NK-92 treated with Interleukin-12 subunit alpha and Interleukin-12 subunit beta, amount 100 ng/mL, for 24 hours (cell line): ENCODE results near the gene ATP8A2.

Experiments
- DNase-seq: peaks from one replicate; lab custom pipeline; 2025; lab: John Stamatoyannopoulos, UW

Gene ATP8A2

DNA sequence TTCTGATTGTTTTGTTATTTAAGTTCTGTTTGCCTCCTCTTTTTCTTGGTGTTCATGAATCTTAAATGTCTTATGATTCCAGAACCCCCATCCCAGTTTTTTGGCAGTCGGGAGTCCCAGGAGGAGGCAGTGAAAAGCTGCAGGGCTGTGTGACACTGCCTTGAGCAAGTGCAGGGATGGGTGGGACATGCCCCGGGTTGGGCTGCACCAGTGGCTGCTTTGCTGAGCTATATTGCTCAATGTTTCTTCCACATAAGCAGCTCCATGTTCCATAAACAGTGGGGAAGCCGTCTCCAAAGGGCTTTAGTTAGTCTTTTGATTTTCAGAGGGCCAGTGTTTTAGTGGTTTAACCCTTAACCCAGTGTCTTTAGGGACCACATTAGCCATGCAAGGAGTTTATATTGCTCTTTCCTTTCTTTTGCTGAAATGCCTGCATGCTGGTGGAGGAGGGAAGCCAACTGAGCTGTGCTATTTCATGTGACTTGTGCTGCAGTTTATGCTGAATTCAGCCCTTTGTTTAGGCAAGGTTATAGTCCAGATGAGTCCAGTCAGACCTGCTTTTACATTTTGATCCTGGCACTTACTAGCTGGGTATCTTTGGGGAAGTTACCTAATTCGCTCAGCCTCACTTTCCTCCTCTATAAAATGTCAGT lies 13.1 kb downstream of the ATP8A2 start:
- no peak for DNase-seq

DNA sequence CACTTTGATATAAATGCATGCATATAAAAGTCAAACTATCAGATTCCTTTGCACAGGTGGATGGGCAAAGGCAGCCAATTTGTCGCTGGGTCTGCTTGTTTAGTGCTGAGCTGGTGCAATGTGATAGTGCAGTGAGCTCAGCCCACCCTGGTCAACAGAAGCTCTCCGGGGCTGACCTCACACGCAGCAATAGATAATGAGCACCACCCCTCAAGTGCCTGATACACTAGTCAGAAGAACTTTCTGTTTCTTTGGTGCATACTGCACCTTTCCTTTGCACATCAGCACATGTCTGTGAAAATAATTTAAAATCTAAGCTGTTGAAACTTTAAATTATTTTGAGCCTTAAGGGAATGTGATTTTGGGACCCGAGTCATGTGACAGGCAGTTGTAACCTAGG lies 20.2 kb downstream of the ATP8A2 start:
- DNase-seq: no peak

DNA sequence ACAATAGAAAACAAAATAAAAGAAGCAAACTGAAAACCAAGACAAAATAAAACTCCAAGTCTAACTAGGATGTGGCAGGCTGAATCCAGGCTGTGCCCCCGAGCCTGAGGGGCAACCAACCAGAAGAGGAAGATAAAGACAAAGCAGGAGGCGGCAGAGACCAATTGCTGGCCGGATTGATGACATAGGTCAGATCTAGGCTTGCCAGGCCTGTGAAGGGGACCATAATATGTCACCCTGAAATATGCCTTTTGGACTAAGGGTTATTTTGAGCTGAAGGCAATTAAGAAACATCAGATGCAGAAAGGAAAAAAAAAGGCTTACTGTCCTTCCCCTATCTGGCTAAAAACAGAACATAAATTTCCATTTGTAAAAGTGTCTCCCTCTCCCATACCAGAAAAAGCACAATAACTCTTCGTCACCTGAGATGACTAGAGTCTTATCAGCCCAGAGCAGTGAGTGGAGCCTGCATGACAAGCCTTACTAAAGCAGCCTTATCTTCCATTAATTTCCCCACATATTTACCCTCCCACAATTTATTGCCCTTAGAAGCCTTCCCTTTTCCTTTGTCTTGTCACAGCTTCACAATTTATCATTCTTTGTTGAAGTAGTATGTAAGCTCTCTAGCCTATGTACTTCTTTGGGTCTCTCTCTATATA lies 22.8 kb downstream of the ATP8A2 start:
- DNase-seq: no peak

DNA sequence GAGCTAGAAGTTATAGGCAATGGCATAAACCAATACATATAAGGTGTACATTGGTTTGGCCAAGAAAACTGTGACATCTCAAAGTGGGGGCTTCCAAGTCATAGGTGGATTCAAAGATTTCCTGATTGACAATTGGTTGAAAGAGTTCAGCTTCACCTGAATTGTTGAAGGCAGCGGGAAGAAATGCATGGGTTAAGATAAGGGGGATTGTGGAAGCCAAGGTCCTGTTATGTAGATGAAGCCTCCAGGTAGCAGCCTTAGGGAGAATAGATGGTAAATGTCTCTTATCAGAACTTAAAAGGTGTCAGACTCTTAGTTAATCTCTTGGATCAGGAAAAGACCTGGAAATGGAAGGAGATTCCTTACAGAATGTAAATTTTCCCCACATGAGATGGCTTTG lies 26.0 kb downstream of the ATP8A2 start:
- no peak for DNase-seq

DNA sequence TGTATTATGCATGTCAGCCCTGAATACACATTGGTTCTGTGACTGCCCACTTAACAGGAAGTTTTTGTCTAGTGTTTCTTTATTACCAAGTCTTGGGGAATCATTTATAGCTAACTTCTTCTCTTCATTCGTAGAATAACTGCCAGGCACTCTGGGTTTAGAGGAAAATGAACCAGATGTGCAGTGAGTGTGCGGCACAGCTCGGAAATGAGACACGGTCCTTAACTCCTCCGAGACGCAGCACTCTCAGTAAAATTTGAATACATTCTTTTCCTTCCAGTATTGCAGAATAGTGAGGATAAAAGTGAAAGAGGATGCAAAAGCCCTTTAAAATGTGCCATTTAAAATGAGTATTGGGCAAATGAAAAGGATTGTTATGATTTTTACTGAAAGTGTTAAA lies 29.2 kb downstream of the ATP8A2 start:
- no peak for DNase-seq

DNA sequence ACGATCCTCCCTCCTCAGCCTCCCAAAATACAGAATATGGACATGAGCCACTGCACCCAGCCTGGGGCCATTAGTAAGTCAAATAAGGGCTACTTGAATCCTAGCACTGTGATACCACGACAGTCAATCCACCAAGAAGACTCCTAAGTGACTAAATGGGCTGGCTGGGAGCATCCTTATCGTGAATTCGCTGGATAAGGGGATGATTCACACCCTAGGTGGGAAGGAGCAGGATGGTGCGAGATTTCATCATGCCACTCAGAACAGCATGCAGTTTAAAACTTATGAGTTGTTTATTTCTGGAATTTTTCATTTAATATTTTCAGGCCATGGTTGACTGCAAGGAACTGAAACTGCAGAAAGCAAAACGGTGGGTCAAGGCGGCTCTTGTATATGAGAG lies 30.2 kb downstream of the ATP8A2 start:
- DNase-seq: no peak

DNA sequence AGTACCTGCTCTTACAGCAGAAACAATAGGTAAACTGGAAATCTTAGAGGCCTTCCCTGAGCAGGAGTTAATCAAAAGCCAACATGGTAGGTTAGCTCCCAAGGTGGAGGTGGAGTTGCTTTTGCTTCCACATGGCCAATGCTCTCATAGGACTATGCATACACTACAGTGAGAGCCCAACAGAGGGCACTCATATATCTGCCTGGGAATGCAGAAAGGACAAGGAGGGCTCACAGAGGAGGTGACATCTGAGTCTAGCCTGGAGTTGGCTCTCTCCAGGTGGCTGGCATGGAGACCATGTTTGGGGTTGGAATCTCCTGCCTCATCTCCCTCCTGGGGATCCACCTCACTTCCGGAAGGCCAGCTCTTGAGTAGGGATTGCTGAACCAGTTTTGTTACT lies 34.6 kb downstream of the ATP8A2 start:
- DNase-seq: no peak

DNA sequence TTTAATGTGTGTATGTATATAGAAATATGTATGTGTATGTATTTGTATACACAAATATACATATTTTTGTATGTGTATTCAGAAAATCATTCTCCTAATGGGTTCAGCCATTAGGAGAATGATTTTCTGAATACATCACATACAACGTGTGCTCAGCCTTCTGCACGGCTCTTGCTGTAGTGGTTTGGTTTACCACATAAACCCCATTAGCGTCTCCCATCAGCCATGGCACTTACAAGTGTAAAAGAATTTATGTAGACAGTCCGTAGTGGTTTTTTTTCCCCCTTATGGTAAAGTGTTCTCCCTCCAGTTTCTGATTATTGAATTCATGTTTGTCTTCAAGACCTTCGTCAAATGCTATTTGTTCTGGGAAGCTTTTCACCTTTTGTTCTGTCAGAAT lies 38.2 kb downstream of the ATP8A2 start:
- DNase-seq: no peak

DNA sequence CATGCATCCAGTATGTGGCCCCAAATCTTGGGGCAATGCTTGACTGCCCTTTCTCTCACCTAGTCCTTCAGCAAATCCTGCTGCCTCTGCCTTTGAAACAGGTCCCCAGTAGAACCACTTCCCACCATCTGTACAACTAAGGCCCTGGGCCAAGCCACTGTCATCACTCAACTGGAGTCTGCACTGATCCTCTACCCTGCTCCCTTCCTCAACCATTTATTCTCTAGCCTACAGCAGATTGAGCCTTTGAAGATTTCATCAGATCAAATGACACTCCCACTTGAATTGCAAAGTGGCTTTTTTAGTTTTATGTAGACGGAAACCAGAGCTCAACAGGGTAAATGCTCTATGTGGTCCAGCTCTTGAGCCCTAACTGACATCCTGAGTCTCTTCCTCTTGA lies 43.5 kb downstream of the ATP8A2 start:
- DNase-seq: no peak

DNA sequence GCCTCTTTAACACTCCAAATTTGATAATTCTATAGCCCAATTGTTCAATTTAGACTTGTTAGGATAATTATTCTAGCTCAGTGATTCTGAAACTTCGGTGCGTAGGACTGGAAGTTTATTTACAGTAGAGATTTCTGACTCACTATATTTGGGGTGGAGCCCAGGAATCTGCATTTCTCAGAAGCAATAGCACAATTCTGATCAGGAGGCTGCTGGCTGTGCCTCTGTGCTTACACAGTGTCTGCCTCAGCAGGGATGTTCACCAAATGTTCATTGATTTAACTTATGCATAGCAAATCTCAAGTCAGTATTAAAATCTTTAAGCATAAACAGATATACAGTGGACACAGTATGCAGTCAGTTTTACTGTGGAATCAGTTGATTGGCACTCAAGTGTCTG lies 45.8 kb downstream of the ATP8A2 start:
- no peak for DNase-seq

DNA sequence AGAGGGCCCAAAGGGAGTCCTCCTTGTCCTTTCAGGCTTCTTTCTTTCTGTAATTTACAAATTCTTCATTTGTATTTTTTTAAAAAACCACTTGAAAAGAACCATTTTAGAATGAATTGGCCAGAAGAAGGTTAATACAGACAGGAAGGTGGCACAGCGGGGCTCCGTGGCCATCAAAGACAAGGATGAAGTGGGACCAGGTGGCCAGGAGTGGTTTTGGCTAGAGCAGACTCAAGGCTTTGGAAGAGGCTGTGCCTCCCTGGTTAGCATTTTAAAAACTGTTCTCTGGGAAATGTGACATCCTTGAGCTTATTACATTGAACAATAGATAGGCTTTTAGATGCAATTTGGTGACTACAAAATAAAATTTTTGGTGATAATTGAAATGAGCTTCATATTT lies 48.4 kb downstream of the ATP8A2 start:
- no peak for DNase-seq

DNA sequence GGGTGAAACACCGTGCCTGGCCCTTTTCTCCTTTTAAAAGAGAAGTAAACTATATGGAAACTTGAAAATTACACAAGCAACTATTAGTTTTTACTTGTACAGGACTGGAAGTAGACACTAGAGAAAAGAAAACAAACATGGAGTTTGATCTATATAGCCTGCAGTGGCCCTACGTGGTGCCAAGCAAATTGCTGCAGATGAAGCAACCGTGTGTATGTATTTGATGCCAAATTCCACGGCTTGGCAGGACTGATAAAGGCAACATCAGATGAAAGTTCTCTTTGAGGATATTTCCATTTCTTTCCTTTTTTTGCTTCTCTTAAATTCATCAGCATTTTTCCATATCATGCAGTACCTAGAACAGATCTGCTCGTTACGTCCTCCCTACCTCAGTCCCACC lies 49.8 kb downstream of the ATP8A2 start:
- no peak for DNase-seq

DNA sequence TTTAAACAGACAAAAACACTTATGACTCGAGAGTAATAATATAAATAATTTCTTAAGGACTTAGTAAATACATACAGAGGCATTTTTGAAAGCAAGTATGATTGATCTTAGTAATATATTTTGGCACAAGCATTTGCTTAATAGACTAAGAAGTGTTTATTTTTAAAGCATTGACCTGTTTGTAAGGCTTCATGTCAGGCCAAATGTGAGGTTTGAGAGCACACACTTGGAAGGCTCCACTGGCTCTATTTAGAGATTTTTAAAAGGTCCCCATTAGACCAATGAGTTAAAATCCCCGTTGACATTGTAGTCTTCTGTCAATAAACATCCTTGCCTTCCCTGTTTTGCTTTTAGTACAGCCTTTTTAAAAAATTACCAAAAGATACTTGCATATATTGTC lies 50.4 kb downstream of the ATP8A2 start:
- DNase-seq: no peak

DNA sequence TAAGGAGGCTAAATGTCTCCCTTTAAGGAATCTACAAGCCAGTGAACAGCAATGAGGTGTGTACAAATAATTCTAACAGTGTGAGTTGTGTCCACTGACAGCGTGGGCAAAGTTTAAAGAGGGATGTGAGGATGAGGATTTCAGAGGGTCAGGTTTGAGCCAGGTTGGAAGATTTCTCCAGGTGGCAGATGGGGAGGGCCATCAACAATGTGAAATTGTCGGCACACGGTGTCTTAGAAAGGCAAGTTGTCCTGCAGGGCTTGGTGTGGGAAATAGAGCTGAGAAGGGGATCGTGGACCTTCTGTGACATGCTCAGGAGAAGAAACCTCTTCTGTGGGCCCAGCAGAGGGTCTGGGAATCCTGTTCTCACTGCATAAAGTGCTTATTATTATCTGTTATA lies 52.1 kb downstream of the ATP8A2 start:
- no peak for DNase-seq

DNA sequence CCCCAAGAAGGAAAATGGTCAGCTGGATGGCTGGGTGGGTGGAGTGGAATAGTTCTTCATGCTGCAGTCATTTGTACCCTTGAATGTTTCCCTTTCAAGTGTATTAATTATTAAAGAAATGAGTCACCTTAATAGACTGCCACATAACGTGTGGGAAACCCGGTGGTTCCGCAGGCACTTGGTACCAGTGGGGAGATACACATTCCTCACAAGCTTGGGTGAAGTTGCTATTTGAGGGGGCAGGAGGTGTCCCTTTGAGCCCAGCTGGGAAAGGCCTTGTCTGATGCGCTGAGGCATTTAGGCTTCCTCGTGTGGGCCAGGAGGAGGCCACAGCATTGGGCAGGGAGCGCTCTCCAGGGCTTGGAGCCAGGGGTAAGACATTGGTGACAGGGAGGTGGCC lies 57.7 kb downstream of the ATP8A2 start:
- DNase-seq: no peak

DNA sequence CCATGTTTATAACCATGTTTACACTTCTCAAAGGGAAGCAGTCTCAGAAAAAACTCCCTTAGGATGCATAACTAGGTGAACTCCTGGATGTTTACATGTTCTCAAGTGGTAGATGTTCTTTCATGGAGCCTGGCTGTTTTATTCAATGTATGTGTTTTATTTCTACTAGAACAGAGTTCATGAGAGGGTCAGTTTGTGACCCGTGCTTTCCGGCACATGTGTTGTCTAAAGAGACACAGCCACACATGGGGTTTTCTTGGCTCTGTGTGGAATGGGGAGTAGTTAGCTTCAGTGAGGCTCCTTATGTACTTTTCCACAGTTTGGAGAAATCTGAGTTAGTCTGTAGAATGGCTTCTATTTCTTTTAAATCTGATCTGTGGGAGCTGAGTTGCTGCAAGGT lies 60.9 kb downstream of the ATP8A2 start:
- no peak for DNase-seq

DNA sequence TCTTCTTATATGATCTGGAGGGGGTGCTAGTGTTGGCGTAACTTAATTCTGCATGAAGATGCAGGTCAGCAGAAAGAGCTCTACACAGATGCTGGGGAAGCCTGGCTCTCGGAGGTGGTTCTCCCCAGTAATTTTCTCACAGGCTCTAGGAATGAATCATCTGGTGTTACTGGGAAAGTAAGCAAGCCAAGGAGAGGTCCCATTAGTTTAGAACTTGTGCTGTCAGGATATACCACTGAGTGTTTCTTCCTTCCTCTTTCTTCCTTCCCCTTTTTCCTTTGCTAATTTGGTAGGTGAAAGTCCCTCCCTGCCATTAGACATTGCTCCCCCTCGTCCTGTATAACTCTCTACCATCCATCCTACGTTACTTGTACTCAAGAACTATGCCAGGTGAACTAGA lies 68.3 kb downstream of the ATP8A2 start:
- no peak for DNase-seq

DNA sequence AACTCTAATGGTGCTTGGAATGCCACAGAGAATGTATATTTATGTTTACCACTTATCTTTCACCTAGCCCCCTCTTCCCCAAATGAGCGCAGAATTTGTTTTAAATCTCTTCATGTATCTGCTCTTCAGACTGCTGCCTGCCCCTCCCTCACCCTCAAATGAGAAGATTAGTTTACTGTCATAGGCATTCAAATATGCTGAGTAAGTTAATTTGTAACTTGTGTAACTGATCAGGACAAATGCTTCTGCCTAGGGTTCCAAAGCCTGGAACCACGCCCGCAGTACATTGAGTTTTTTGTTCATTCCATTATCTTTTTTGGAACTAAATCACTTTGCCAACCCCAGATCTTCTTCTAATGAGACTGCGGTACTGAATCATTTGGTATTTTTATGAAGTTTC lies 74.5 kb downstream of the ATP8A2 start:
- DNase-seq: no peak

DNA sequence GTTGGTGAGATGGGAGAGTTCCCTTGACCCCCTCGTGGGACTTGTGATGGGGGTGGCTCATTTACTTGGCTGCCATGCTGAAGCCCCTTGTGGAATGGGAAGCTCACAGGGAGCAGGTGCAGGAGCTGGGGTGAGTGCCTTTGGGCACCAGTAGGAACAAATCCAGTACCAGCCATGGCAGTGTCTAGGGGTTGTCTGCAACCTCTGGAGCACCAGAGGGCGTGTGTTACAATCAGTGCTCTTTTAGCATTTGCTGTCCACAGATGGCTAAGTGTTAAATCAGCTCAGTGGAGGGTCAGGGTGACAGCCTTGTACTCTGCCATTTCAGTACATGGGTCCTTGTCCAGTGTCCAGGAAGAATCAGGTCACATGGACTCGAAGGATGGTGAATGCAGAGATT lies 75.6 kb downstream of the ATP8A2 start:
- no peak for DNase-seq

DNA sequence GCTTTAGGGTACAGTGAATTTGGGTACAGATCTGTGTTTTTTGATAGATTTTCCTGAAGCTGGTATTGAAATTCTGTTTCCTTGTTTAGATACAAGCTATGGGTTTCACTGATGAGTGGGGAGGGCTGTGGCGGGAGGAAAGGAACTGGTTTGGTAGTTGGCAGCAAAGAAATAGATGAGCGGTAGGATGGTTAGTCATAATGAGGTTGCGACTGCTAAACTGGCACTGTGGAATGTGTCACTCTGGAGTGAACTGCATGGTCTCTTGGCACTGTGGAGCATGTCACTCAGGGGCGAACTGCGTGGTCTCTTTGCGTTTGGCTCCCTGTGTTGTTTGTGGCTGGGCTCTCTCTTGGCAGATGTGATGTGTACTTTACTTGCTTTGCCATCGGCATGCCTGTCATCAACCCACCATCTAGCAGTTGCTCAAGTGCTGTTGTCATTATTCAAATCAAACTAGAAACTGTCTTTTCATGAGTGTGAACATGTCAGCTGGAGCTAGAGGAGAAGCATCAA lies 82.1 kb downstream of the ATP8A2 start:
- DNase-seq: no peak

DNA sequence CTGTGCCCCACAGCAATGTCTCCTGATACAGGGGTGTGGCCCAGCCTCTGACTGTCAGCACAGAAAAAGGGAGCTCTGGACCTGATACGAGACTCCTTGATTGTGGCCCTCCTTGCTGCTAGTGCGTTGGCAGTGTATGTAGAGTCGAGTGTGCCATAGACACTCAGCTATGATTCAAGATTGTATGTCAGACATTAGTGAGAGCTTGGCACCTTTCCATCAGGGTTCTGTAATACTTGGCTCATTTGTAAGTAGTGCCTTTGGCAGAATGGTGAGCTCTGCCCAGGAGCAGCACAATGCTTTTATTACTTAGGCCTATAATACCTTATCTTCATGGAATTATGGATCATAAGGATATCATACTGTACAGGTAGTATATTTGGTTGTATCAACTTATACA lies 83.4 kb downstream of the ATP8A2 start:
- DNase-seq: no peak

DNA sequence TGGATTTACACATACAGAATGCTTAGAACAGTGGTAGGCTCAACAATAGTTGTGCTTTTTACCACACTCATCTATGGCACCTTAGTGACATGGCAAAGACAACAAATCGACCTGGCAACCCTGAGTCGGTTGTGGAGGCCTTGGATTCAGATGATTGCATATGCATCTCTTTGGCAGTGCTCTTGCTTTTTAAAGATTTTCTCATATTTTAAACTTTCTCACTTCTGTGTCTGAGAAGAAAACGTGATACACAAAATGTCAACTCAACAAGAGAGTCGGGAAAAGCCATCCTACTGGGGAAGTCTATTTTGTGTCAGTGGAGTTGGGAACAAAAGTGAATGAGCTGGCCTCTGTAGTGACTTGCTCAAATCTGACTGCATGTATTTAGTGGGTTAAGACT lies 85.8 kb downstream of the ATP8A2 start:
- DNase-seq: no peak

DNA sequence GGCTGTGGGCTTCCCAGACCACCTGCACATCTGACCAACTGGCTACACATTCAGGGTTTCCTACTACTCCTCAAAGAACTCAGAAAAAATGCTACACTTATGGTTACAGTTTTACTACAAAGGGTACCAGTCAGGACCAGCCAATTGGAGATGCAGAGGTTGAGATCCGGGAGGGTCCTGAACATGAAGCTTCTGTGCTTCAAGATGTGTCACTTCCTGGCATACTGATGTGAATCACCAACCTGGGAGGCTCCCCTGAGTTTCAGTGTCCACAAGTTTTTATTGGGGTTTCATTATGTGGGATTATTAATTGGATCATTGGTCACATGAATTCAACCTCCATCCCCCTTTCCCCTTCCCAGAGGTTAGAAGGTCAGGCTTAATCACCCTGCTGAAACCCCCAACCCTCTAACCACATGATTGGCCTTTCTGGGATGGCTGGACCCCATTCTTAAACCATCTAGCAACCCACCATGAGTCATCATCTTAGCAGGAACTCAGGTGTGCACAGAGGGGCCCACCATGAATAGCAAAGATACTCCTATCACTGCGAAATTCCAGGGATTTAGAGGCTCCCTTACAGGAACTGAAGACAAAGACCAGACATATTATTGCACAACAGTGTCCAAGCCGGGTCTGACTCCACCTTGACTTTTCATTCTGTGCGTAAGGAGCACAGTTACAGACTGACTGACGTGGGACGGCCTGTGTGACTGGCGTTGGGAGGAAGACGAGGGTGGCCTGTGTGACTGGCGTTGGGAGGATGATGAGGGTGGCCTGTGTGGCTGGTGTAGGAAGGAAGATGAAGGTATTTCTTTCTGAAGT lies 90.7 kb downstream of the ATP8A2 start:
- no peak for DNase-seq
